Thoracic aorta (tissue), 2 donors: ENCODE data around the gene HSF4. TPM values are rescaled to one million over a fixed set of nuclear protein-coding genes. Genes with fewer than 3 reads are reported as not detected.
"Not testable (repeated sequence)": the region's sequence is repeated elsewhere in the genome, so short reads cannot be mapped to it uniquely, and the experiment has no call there.

ENCODE experiments used
- ATAC-seq: fragments of 150-250 bp; one replicate; pipeline ENCODE4 v1.8.0; 2017; ENCODE audit warnings: low read depth; ENCODE audit not compliant: insufficient number of reproducible peaks, low FRiP score
- DNase-seq: peaks from one replicate; pipeline ENCODE4 v3.0.0-alpha.2; 2020; ENCODE audit warnings: low spot score
- H3K27ac ChIP-seq, 2 donors: fragments of 200-600 bp; sonication (generic); 1 replicate in 1 of 2; 2 replicates in 1 of 2; pipeline ENCODE4 v1.5.1; 2016; ENCODE audit warnings: mild to moderate bottlenecking in 2 of 2, moderate library complexity in 2 of 2
- H3K27me3 ChIP-seq: fragments of 200-600 bp; sonication (generic); replicated peaks from 2 replicates; pipeline ENCODE4 v1.6.0; 2016; ENCODE audit warnings: mild to moderate bottlenecking; ENCODE audit not compliant: insufficient read depth
- H3K36me3 ChIP-seq: fragments of 200-600 bp; sonication (generic); one replicate; pipeline ENCODE4 v1.5.1; 2016
- H3K4me1 ChIP-seq, 2 donors: fragments of 200-600 bp; sonication (generic); 1 replicate in 1 of 2; 2 replicates in 1 of 2; pipeline versions ENCODE4 v1.5.1 to v1.6.0; 2016; ENCODE audit warnings: low read depth in 2 of 2, mild to moderate bottlenecking in 1 of 2; ENCODE audit not compliant: control insufficient read depth in 1 of 2
- H3K4me3 ChIP-seq: fragments of 200-600 bp; sonication (generic); 2 replicates; pipeline ENCODE4 v1.5.1; 2016; ENCODE audit warnings: mild to moderate bottlenecking
- H3K9me3 ChIP-seq: fragments of 200-600 bp; sonication (generic); 2 replicates; pipeline ENCODE4 v1.5.1; 2016
- CTCF ChIP-seq: fragments of 200-600 bp; sonication (generic); IDR thresholded peaks from one replicate; pipeline ENCODE4 v1.5.1; 2019; ENCODE audit warnings: antibody characterized with exemption
- total RNA-seq, 2 donors: library from RNA; depleted of rRNA; stranded (reverse); fragments of >200 nt; gene quantifications; one replicate each; pipeline versions ENCODE4 v1.1.0 to v1.2.3, GENCODE V29; 2016

HSF4 gene
- total RNA-seq, 2 donors from 2014 or later = 44.1 to 87.5 TPM

GRCh38 chr16:67120025-67120424, 44.5 kb upstream of the HSF4 start:
- peaks cover 16% of the 10 kb centered on the region for H3K36me3 ChIP-seq
- no peaks in the 10 kb centered on the region for H3K27me3 ChIP-seq
- ATAC-seq (no peak), DNase-seq (no peak)
- no peaks in the 10 kb centered on the region for H3K4me1 ChIP-seq
- H3K4me3 ChIP-seq = no peak overlapping the region
- no peak overlapping the region for H3K27ac ChIP-seq
- TF ChIP-seq CTCF = no peak
- H3K9me3 ChIP-seq = no peaks in the 10 kb centered on the region

GRCh38 chr16:67122799-67123198, 41.7 kb upstream of the HSF4 start:
- not testable (repeated sequence) for DNase-seq, H3K4me1 ChIP-seq

GRCh38 chr16:67128417-67128816, 36.1 kb upstream of the HSF4 start:
- H3K27me3 ChIP-seq = no peaks in the 10 kb centered on the region
- H3K27ac ChIP-seq = no peak overlapping the region
- ATAC-seq = no peak
- H3K4me3 ChIP-seq = no peak overlapping the region
- no peak for DNase-seq
- TF ChIP-seq CTCF = no peak
- H3K9me3 ChIP-seq = no peaks in the 10 kb centered on the region
- H3K36me3 ChIP-seq = peaks cover 49% of the 10 kb centered on the region
- H3K4me1 ChIP-seq = no peaks in the 10 kb centered on the region

More at GRCh38 chr16:67122799-67123198, 41.7 kb upstream of the HSF4 start:
- H3K27me3 ChIP-seq, H3K4me3 ChIP-seq, ATAC-seq, H3K27ac ChIP-seq, H3K9me3 ChIP-seq: not testable (repeated sequence)
- H3K36me3 ChIP-seq = peaks cover 25% of the 10 kb centered on the region

GRCh38 chr16:67128887-67129286, 35.7 kb upstream of the HSF4 start:
- DNase-seq (no peak), ATAC-seq (no peak)
- H3K27me3 ChIP-seq = no peaks in the 10 kb centered on the region
- peaks cover 45% of the 10 kb centered on the region for H3K36me3 ChIP-seq
- no peaks in the 10 kb centered on the region for H3K9me3 ChIP-seq
- H3K4me3 ChIP-seq = no peak overlapping the region
- H3K4me1 ChIP-seq = no peaks in the 10 kb centered on the region
- TF ChIP-seq CTCF = no peak
- H3K27ac ChIP-seq = no peak overlapping the region

- no peaks in the 10 kb centered on the region for H3K27me3 ChIP-seq
- no peak for TF ChIP-seq CTCF
- no peak for ATAC-seq
- no peak for DNase-seq
- no peaks in the 10 kb centered on the region for H3K9me3 ChIP-seq
- no peaks in the 10 kb centered on the region for H3K4me1 ChIP-seq
- no peak overlapping the region for H3K4me3 ChIP-seq
- no peak overlapping the region for H3K27ac ChIP-seq
- peaks cover 51% of the 10 kb centered on the region for H3K36me3 ChIP-seq
Observed at GRCh38 chr16:67129422-67129821, 35.1 kb upstream of the HSF4 start.

- no peak for ATAC-seq
- no peak for TF ChIP-seq CTCF
- H3K4me1 ChIP-seq = no peaks in the 10 kb centered on the region
Observed at GRCh38 chr16:67137605-67138004, 26.9 kb upstream of the HSF4 start.

More at GRCh38 chr16:67137605-67138004, 26.9 kb upstream of the HSF4 start:
- Histone ChIP-seq H3K9me3 (no peaks in the 10 kb centered on the region), H3K27me3 (no peaks in the 10 kb centered on the region), H3K36me3 (peaks cover 84% of the 10 kb centered on the region), H3K4me3 (no peak overlapping the region), H3K27ac (no peak overlapping the region)
- no peak for DNase-seq
